Right ventricle myocardium superior (tissue), 1 donor: ENCODE measurements around the gene PLXNA4. TPM values are rescaled to one million over a fixed set of nuclear protein-coding genes. Genes with fewer than 3 reads are reported as not detected.

Experiments
- ATAC-seq: fragments of 200-7000 bp; cut with Tn5 transposase; one replicate; pipeline ENCODE4 v1.9.1; 2020; ENCODE audit warnings: mild to moderate bottlenecking; ENCODE audit not compliant: poor library complexity
- DNase-seq: peaks from one replicate; pipeline ENCODE4 v3.0.0-alpha.2; 2020
- intact Hi-C: fragments of 100-400 bp; cut with DNase I; formaldehyde crosslinking; loops from one replicate; pipeline ENCODE4 v1.11.2; 2022
- total RNA-seq: library from RNA; stranded (reverse); fragmentation: NEBNext Ultra II Directional; extraction: Animal tissue kit (Norgen Biotek cat#: 25700); gene quantifications from one replicate; pipeline ENCODE4 v1.2.1, GENCODE V29; 2021
- donor health status: DM: no; HTN: yes; CAD: no; lungs with severe emphysema.

Gene PLXNA4
- total RNA-seq, 1 donor from 2014 or later: 17.3 TPM

DNA sequence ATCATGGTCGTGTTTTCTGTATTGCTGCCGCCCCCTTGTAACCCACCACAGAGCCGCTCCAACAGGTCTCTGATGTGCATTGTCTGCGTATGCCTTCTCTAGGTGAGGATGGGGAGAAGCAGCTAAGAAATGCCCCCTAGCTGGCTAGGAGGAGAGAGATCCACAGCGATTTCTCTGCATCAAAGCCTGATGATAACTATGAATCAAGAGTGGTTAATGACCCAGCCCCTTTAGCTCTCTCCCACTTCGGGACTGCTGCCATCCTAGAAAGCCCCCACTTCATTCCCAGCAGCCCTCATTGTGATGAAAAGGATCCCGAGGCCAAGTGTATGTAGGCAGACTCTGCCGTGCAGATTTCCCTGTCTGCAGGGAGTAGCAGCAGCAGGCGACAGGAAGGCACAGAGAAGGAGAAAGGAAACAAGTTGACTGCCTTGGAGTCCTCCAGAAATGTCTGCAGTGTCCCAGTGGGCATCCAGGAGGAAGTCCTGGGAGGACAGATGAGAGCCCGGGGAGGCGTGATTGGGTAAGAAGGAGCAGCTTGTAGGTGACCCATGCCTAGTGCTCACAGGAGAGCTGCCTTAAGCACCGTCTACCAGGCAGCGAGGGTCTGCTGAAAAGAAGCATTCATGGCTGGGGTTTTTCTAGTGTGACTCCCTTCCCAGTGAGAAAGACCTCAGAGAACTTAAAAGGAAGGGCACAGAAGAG, 2.9 kb downstream of the PLXNA4 start:
- intact Hi-C loops: loop anchor here (10.0 kb wide), 2 partner anchors 59 to 159 kb away; no protein-coding TSS in a partner anchor
- no peak for ATAC-seq
- no peak for DNase-seq

DNA sequence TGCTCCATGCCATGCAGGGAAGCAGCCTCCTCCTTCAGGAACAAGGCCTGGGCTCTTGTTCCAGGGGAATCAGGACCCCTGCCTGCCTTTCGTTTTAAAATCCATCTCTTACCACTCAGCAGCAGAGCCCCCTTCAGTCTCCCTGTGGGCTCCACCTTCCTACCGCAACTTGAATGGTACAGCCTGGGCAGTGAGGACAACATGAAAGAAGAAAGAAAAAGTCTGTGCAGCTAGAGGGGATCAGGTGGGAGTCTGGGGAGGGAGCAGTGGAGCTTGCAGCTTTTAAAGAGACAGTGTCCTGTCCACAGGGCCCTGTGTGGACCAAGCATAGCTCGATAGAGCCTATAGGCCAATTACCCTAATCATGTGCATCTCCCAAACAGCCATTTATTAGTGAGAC, 3.7 kb downstream of the PLXNA4 start:
- DNase-seq (no peak), ATAC-seq (no peak)
- intact Hi-C loops: loop anchor here (10.0 kb wide), 2 partner anchors 58 to 158 kb away; no protein-coding TSS in a partner anchor

- intact Hi-C loops: loop anchor here (10.0 kb wide), 2 partner anchors 57 to 157 kb away; no protein-coding TSS in a partner anchor
- DNase-seq (no peak), ATAC-seq (no peak)
These were observed 4.3 kb downstream of the PLXNA4 start for GRCh38 chr7:132571970-132572369.

DNA sequence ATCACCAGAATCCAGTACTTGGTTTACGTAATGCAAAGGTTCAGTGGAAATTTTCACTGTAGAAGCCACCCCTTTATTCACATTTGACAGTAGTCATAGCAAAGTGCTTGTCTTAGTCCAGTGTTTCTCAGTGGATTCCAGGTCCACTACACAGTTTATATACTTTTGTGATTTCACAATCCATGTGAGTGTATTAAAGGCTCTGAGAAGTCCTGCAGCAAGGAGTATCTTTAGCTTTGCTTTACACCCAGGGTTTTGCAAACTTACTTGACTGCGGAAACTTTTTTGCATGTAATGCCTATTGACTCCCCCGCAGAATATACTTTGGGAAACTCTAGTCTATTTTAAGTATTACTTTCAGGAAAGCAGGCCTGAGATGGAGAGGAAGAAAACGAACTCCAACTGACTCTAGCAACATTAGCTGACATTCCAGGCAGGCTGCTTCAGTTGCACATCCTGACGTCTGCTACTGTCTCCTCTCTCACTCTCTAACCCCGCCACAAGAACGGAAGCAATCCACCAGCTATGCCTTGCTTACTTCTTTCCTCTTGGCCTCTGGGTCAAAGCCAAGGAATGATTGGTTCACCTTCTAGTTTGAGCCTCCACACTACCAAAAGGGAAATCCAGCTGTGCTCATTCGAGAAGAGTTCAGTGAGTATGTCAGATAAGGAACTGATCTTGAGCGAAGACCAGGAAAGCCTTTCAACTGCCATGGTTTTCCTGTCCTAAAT, 6.2 kb downstream of the PLXNA4 start:
- intact Hi-C loops: loop anchor here (10.0 kb wide), 2 partner anchors 55 to 155 kb away; no protein-coding TSS in a partner anchor
- ATAC-seq (no peak), DNase-seq (no peak)

DNA sequence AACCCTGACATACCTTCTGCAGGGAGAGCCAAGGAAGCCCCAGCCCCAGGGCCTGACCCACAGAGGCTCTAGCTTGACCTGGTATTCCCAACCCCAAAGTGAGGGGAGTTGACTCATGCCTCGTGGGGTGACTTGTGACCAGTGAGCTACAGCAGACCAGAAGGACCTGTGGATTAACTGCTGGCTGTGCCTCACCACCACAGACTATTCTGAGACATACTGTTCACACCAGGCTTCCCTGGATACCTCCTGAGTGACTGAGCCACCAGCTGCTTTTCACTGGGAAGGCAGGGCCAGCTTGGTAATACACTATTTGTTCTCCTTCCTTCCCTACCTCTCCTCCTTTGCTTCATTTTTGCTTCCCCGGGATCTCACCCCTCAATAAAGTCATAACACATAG, 7.3 kb downstream of the PLXNA4 start:
- ATAC-seq: no peak

DNA sequence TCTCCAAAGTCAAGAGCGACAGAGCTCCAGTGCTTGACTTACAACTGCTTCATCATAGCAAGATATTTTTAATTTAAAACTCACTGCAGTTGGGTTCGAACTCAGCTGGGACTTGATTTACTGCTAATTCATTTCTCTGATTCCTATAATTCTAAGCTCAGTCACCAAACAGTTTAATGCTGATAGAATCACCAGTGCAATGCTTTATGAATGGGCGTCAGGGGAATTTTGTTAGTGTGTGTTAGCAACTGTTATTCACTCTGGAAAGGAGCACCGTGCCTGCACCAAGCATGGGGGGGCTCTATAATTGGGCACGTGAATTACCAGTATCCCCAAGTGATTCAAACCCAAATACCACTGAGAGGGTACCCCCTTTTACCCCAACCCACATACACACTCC, 10.4 kb downstream of the PLXNA4 start:
- ATAC-seq (no peak), DNase-seq (no peak)
- intact Hi-C loops: no loop called here

More for the DNA sequence above, 7.3 kb downstream of the PLXNA4 start:
- intact Hi-C loops: no loop called here
- DNase-seq: no peak

DNA sequence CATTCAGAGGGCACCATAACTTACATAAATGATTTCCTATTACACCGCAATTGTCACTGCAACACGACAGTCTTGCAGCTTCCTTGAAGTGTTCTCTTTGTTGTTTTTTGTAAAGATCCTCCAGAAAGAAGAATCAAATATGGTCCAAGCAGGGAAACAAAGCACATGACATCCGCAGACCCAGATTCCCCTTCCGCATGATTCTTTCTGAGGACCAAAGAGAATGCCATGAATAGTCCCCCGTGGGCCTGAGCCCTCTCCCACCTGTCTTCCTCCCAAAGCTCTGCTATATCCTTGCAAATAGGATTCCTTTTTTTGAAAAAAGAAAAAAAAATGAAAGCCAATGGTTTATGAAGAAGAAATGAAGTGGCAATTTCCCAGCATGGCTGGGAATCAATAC, 10.8 kb downstream of the PLXNA4 start:
- intact Hi-C loops: no loop called here

GRCh38 chr7:132564849-132565248, 11.4 kb downstream of the PLXNA4 start:
- DNase-seq: no peak
- ATAC-seq: no peak
- intact Hi-C loops: no loop called here

More for the DNA sequence above, 10.8 kb downstream of the PLXNA4 start:
- ATAC-seq: no peak
- DNase-seq: no peak

GRCh38 chr7:132564090-132564489, 12.2 kb downstream of the PLXNA4 start:
- DNase-seq (no peak), ATAC-seq (no peak)
- intact Hi-C loops: no loop called here

GRCh38 chr7:132562690-132563089, 13.6 kb downstream of the PLXNA4 start:
- intact Hi-C loops: no loop called here
- no peak for ATAC-seq
- DNase-seq: no peak

GRCh38 chr7:132561763-132562162, 14.5 kb downstream of the PLXNA4 start:
- no peak for ATAC-seq
- intact Hi-C loops: no loop called here
- DNase-seq: no peak

- ATAC-seq: no peak
- intact Hi-C loops: no loop called here
These were observed 15.3 kb downstream of the PLXNA4 start for GRCh38 chr7:132560825-132561529.

GRCh38 chr7:132560105-132560504, 16.2 kb downstream of the PLXNA4 start:
- intact Hi-C loops: no loop called here
- DNase-seq: no peak
- ATAC-seq: no peak

More at GRCh38 chr7:132560825-132561529, 15.3 kb downstream of the PLXNA4 start:
- no peak for DNase-seq

DNA sequence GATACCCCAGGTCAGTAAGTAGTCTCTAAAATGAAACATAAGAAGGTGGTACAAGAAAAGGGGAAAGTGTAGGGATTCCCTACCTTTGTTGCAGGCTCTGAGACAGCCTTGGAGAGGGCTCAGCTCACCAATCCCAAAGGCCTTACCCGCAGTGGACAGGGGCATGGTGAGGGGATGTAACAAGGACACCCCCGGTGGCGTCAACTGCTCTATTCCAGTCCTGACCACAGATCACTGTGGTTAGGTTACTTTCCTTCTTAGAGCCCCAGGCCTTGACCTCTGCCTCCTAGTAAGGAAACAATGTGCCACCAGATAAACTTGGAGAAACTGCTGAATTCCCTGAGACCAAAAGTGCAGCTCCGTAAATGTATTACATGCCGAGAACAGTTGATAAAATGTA, 17.5 kb downstream of the PLXNA4 start:
- ATAC-seq: no peak
- intact Hi-C loops: no loop called here
- DNase-seq: no peak

DNA sequence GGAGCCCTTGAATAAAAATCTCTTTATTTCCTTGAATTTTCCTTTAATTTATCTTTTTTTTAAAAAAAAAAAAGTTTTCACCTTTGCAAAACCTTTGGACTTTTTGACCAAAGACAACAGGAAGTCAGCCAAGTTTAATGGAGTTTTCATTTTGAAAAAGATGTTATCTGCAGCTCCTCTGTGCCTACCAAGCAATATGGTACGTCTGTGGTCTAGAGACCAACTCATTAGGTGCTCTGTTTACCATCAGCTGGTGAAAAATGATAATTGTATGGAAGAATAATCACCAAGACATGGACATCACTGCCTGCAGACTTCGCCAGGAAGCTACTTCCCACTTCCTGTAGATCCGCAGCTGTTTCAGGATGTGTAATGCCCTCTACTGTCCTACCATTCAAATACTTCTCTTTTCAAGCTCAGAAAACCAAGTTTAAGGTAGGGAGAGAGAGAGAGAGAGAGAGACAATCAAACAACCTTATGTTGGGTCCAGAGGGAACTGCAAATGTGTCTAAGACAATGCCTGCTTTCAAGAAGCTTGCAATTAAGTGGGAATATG, 18.7 kb downstream of the PLXNA4 start:
- intact Hi-C loops: no loop called here
- ATAC-seq: no peak
- DNase-seq: no peak

GRCh38 chr7:132554446-132554845, 21.8 kb downstream of the PLXNA4 start:
- DNase-seq: no peak
- ATAC-seq: no peak
- intact Hi-C loops: no loop called here

- DNase-seq: no peak
- no peak for ATAC-seq
- intact Hi-C loops: no loop called here
These were observed 23.2 kb downstream of the PLXNA4 start for GRCh38 chr7:132553031-132553430.

- ATAC-seq: no peak
- no peak for DNase-seq
- intact Hi-C loops: no loop called here
These were observed 24.4 kb downstream of the PLXNA4 start for GRCh38 chr7:132551886-132552285.

GRCh38 chr7:132551439-132551838, 24.8 kb downstream of the PLXNA4 start:
- DNase-seq (no peak), ATAC-seq (no peak)
- intact Hi-C loops: no loop called here
